Ascending aorta (tissue), 2 donors: Measurements from ENCODE around the gene CIAO3. TPM values are rescaled to one million over a fixed set of nuclear protein-coding genes. Genes with fewer than 3 reads are reported as not detected.

Experiments
- DNase-seq, 2 donors: peaks; one replicate each; pipeline ENCODE4 v3.0.0-alpha.2; 2019; ENCODE audit warnings: low spot score in 2 of 2
- H3K27ac ChIP-seq, 2 donors: fragments of 200-600 bp; sonication (generic); one replicate each; pipeline ENCODE4 v1.5.1; 2016 to 2017; ENCODE audit warnings: mild to moderate bottlenecking in 1 of 2
- H3K27me3 ChIP-seq: fragments of 200-600 bp; sonication (generic); one replicate; pipeline ENCODE4 v1.5.1; 2017
- H3K36me3 ChIP-seq, 2 donors: fragments of 200-600 bp; sonication (generic); one replicate each; pipeline ENCODE4 v1.5.1; 2016
- H3K4me1 ChIP-seq, 2 donors: fragments of 200-600 bp; sonication (generic); one replicate each; pipeline ENCODE4 v1.5.1; 2016 to 2017; ENCODE audit warnings: mild to moderate bottlenecking in 1 of 2
- H3K4me3 ChIP-seq, 2 donors: fragments of 200-600 bp; sonication (generic); one replicate each; pipeline ENCODE4 v1.5.1; 2016 to 2017; ENCODE audit warnings: mild to moderate bottlenecking in 1 of 2
- H3K9me3 ChIP-seq, 2 donors: fragments of 200-600 bp; sonication (generic); one replicate each; pipeline ENCODE4 v1.5.1; 2016
- intact Hi-C: fragments of 100-400 bp; cut with DNase I; formaldehyde crosslinking; loops from one replicate; pipeline ENCODE4 v1.15.1; 2023
- total RNA-seq: library from RNA; depleted of rRNA; stranded (reverse); fragments of >200 nt; gene quantifications from one replicate; pipeline ENCODE4 v1.1.0, GENCODE V29; 2016
- TF ChIP-seq, protein P1 (sequence below), 3 experiments: fragments of 200-600 bp in 2 of 3; fragments of 450-650 bp in 1 of 3; sonication (generic) in 2 of 3; IDR thresholded peaks; one replicate each; pipeline ENCODE4 v1.5.1; 2016 to 2019; ENCODE audit warnings: antibody characterized with exemption in 3 of 3, mild to moderate bottlenecking in 1 of 3, moderate library complexity in 1 of 3

The CIAO3 gene
- total RNA-seq, 1 donor from 2014 or later = 103 TPM

DNA sequence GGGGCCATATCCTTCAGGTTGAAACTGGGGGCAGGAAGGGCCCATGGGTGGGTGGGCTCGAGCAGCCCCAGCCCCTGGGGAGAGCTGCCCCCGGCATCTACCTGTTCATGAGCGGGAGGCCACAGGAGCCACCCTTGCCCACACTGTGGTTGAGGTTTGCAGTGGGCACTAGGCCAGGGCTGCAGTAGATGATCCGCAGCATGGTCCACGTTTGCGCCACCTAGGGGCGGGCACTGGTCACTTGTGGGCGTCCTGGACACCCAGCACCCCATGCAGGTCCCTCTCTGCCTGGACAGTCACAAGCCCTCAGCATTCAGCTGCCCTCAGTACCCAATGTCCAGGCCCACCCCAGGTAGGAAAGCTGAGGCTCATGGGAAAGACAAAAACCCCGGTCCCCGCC lies 54.8 kb downstream of the CIAO3 start:
- DNase-seq = no peak
- TF ChIP-seq, protein P1, sequence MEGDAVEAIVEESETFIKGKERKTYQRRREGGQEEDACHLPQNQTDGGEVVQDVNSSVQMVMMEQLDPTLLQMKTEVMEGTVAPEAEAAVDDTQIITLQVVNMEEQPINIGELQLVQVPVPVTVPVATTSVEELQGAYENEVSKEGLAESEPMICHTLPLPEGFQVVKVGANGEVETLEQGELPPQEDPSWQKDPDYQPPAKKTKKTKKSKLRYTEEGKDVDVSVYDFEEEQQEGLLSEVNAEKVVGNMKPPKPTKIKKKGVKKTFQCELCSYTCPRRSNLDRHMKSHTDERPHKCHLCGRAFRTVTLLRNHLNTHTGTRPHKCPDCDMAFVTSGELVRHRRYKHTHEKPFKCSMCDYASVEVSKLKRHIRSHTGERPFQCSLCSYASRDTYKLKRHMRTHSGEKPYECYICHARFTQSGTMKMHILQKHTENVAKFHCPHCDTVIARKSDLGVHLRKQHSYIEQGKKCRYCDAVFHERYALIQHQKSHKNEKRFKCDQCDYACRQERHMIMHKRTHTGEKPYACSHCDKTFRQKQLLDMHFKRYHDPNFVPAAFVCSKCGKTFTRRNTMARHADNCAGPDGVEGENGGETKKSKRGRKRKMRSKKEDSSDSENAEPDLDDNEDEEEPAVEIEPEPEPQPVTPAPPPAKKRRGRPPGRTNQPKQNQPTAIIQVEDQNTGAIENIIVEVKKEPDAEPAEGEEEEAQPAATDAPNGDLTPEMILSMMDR (IDR thresholded peaks at IDR 0.05) = peak in 1 of 3 experiments; percentile 19
- Histone ChIP-seq H3K9me3 (no peaks in the 10 kb centered on the region), H3K27ac (no peak overlapping the region), H3K4me1 (peaks cover 26 to 46% of the 10 kb centered on the region in 2 donors), H3K36me3 (peaks cover 20 to 36% of the 10 kb centered on the region in 2 donors), H3K4me3 (no peak overlapping the region), H3K27me3 (no peaks in the 10 kb centered on the region)
- intact Hi-C loops = no loop called here

DNA sequence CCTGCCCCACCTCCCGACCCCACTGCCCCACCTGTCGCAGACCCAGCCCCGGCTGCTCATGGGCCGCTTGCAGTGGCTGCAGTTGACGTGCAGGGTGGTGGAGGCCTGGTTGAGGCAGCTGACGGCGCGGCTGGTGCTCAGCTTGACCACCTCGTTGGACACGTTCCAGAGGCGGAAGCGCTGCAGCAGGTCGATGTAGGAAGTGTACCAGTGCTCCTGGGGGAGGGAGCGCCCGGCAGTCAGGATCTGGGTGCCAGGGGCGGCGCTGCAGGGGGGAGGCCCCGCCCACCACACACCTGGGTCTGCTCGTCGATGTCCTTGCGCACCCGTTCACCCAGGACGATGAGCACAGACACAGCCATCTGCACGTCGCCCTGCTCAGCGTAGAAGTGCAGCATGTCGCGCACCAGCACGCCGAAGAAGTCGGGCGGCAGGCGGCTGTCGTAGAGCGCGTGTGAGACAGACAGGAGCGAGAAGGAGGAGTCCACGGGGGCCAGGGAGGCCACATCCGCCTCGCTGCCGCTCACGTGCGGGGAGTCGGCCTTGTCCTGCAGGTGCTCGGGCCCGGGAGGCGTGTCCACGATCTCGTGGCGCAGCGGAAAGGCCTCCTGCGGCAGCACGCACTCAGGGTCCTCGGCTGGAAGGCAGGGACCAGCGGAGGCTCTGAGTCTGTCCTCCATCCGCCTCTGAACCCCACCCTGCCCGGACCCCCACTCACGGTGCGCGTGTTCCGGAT lies 55.7 kb downstream of the CIAO3 start:
- H3K27me3 ChIP-seq = no peaks in the 10 kb centered on the region
- H3K36me3 ChIP-seq = peaks cover 20 to 36% of the 10 kb centered on the region in 2 donors
- TF ChIP-seq, protein P1 (IDR thresholded peaks at IDR 0.05) = no peak
- H3K4me1 ChIP-seq = peaks cover 31 to 50% of the 10 kb centered on the region in 2 donors
- peak overlapping the region; percentile 68 to 72 for H3K27ac ChIP-seq
- intact Hi-C loops = no loop called here
- H3K4me3 ChIP-seq = peak overlapping the region in 1 of 2 donors; percentile 69
- no peaks in the 10 kb centered on the region for H3K9me3 ChIP-seq
- DNase-seq = no peak

DNA sequence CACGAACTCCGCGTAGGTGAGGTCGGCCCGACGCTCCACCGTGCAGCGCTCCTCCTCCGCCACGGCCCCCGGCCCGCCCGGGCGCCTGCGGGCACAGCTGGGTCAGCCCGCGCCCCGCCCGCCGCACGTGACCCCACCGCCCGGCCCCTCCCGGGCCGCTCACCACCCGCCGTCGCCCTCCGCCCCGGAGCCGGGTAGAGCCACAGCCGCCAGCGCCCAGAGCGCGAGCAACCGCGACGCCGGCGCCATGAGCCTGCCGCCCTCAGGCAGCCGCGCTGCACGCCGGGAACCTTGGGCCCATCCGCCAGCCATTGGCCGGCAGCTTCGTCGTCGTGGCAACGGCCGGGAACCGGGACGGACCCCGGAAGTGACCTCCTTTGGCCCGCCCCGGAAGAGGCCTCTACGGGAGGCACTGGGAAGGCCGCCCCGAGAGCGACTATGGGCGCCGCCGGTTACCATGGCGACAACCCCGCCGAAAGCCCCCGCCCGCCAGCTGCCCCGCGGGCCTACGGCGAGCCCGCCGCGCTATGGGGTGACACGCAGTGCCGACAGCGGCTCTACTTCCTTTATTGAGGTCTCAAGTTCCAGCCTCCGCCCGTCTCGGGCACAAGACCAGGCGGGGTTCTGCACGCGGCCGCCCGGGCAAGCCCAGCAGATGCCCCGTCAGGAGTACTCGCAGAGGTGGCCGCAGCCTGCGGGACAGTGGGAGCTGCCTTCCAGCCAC lies 56.6 kb downstream of the CIAO3 start, which contains the start of gene JMJD8:
TSS of gene JMJD8 (minus strand) at position 264 of the 724 bp plus-strand sequence. CDS start at position 249, 15 bp downstream.
- Histone ChIP-seq H3K27ac (peak within 1 kb of the TSS; percentile 68 to 72), H3K9me3 (no peaks in the 10 kb centered on the region), H3K4me3 (peak within 1 kb of the TSS; percentile 64 to 69), H3K4me1 (peaks cover 25 to 43% of the 10 kb centered on the region in 2 donors), H3K36me3 (peaks cover 20 to 36% of the 10 kb centered on the region in 2 donors), H3K27me3 (no peaks in the 10 kb centered on the region)
- peak; percentile 85 to 98 for DNase-seq
- TF ChIP-seq, protein P1 (IDR thresholded peaks at IDR 0.05) = no peak
- intact Hi-C loops = no loop called here

DNA sequence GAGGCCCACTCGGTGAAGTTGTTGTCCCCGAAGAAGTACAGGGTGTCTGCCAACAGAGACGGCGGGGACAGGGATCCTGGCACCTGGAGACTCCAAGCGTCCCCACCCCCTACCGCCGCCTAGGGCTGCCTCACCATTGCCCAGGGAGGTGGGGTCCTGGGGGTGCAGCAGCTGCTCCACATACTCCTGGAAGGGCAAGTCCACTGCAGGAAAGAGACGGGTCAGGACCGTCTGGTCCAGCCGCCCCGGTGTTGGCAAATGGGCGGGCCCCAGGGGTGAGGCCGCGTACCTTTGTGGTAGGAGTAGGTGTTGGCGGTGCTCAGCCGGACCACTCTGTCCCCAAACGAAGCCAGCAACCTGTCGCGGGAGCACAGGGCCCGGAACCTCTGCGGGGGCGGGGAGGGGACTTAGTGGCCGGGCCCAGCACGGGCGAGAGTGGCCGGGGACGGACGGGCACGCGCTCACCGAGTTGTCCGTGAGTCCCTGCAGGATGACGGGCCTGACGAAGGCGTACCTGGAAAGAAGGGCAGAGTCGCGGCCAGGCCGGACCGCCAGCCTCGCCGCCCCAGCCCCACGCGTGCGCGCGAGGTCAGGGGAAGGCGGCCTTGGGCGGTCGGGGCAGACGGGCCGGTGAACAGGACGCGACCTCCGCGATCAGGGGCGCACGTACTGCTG lies 57.3 kb downstream of the CIAO3 start:
- H3K27me3 ChIP-seq = no peaks in the 10 kb centered on the region
- peaks cover 20 to 36% of the 10 kb centered on the region in 2 donors for H3K4me1 ChIP-seq
- H3K27ac ChIP-seq = no peak overlapping the region
- no peaks in the 10 kb centered on the region for H3K9me3 ChIP-seq
- H3K4me3 ChIP-seq = peak overlapping the region; percentile 64 to 69
- DNase-seq = no peak
- H3K36me3 ChIP-seq = peaks cover 20 to 36% of the 10 kb centered on the region in 2 donors
- intact Hi-C loops = no loop called here
- TF ChIP-seq, protein P1 (IDR thresholded peaks at IDR 0.05) = no peak

DNA sequence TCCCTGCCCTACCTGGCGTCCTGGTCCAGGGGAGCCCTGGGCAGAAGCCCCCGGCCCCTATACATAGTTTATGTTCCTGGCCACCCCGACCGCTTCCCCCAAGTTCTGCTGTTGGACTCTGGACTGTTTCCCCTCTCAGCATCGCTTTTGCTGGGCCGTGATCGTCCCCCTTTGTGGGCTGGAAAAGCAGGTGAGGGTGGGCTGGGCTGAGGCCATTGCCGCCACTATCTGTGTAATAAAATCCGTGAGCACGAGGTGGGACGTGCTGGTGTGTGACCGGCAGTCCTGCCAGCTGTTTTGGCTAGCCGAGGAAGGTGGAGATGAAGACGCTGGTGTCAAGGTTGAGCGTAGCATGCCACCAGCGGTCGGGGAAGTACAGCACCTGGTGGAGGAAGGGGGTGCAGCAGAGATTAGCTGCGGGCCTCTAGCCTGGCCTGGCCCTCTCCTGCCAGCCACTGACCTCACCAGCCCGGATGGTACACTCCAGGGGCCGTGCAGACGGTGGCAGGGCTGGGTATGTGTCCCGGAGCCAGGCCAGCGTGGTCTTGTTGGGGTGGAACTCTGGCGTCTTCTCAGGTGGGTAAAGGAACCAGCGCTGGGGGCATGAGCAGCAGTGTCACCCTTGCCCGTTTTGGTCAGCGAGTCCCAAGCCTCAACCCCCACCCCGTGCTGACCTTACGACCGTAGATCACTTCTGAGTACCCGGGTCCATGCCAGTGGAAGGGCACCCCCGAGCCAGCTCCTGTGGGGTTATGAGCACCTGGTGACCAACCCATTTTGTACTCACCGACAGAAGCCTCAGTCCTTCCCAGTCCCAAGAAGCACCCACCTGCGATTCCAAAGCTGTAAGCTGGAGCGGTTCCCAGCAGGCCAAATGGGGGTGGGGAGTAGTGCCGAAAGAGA lies 58.1 kb downstream of the CIAO3 start:
- no peak overlapping the region for H3K27ac ChIP-seq
- no peaks in the 10 kb centered on the region for H3K27me3 ChIP-seq
- DNase-seq = no peak
- TF ChIP-seq, protein P1 (IDR thresholded peaks at IDR 0.05) = no peak
- H3K9me3 ChIP-seq = no peaks in the 10 kb centered on the region
- H3K4me1 ChIP-seq = peaks cover 20 to 36% of the 10 kb centered on the region in 2 donors
- intact Hi-C loops = no loop called here
- peak overlapping the region in 1 of 2 donors; percentile 89 for H3K4me3 ChIP-seq
- peaks cover 20 to 36% of the 10 kb centered on the region in 2 donors for H3K36me3 ChIP-seq
